Measurements from ENCODE around the gene SF3A1. TPM values are rescaled to one million over a fixed set of nuclear protein-coding genes. Genes with fewer than 3 reads are reported as not detected.

Gene SF3A1
- total RNA-seq, 1 experiment from 2014 or later = 230 TPM

GRCh38 chr22:30399718-30400117 lies 43.0 kb upstream of the SF3A1 start:
- no peaks in the 10 kb centered on the region for H3K9me2 ChIP-seq (ENCODE audit: insufficient read depth)
- H2AFZ ChIP-seq (ENCODE audit: low read depth, low read length, poor library complexity, severe bottlenecking) = no peak overlapping the region
- TF ChIP-seq EGR1 (IDR thresholded peaks at IDR 0.05; ENCODE audit: low read depth) (no peak), EZH2phosphoT487 (IDR thresholded peaks at IDR 0.05; ENCODE audit: borderline replicate concordance) (no peak), ATF3 (IDR thresholded peaks at IDR 0.05) (no peak), SIN3A (IDR thresholded peaks at IDR 0.05; ENCODE audit: low read depth) (no peak), MAX (IDR thresholded peaks at IDR 0.05) (no peak), CBX3 (IDR thresholded peaks at IDR 0.05; ENCODE audit: low read depth) (no peak), POLR2AphosphoS5 (IDR thresholded peaks at IDR 0.05; ENCODE audit: low read depth, low read length) (no peak), SP1 (IDR thresholded peaks at IDR 0.05; ENCODE audit: low read depth) (no peak), ELF1 (IDR thresholded peaks at IDR 0.05; ENCODE audit: borderline replicate concordance, low read depth) (no peak)
- TF ChIP-seq, protein P1, sequence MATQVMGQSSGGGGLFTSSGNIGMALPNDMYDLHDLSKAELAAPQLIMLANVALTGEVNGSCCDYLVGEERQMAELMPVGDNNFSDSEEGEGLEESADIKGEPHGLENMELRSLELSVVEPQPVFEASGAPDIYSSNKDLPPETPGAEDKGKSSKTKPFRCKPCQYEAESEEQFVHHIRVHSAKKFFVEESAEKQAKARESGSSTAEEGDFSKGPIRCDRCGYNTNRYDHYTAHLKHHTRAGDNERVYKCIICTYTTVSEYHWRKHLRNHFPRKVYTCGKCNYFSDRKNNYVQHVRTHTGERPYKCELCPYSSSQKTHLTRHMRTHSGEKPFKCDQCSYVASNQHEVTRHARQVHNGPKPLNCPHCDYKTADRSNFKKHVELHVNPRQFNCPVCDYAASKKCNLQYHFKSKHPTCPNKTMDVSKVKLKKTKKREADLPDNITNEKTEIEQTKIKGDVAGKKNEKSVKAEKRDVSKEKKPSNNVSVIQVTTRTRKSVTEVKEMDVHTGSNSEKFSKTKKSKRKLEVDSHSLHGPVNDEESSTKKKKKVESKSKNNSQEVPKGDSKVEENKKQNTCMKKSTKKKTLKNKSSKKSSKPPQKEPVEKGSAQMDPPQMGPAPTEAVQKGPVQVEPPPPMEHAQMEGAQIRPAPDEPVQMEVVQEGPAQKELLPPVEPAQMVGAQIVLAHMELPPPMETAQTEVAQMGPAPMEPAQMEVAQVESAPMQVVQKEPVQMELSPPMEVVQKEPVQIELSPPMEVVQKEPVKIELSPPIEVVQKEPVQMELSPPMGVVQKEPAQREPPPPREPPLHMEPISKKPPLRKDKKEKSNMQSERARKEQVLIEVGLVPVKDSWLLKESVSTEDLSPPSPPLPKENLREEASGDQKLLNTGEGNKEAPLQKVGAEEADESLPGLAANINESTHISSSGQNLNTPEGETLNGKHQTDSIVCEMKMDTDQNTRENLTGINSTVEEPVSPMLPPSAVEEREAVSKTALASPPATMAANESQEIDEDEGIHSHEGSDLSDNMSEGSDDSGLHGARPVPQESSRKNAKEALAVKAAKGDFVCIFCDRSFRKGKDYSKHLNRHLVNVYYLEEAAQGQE (IDR thresholded peaks at IDR 0.05; ENCODE audit: low read depth) = no peak
- TF ChIP-seq, protein P2, sequence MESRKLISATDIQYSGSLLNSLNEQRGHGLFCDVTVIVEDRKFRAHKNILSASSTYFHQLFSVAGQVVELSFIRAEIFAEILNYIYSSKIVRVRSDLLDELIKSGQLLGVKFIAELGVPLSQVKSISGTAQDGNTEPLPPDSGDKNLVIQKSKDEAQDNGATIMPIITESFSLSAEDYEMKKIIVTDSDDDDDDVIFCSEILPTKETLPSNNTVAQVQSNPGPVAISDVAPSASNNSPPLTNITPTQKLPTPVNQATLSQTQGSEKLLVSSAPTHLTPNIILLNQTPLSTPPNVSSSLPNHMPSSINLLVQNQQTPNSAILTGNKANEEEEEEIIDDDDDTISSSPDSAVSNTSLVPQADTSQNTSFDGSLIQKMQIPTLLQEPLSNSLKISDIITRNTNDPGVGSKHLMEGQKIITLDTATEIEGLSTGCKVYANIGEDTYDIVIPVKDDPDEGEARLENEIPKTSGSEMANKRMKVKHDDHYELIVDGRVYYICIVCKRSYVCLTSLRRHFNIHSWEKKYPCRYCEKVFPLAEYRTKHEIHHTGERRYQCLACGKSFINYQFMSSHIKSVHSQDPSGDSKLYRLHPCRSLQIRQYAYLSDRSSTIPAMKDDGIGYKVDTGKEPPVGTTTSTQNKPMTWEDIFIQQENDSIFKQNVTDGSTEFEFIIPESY (IDR thresholded peaks at IDR 0.05; ENCODE audit: extremely low read depth, insufficient replicate concordance, low read length) = no peak
- H3K4me3 ChIP-seq (replicated peaks in 1 of 2; ENCODE audit: low read depth in 1 of 2, low read length in 2 of 2) = no peak overlapping the region
- ChIA-PET POLR2A (no interaction called here), RAD21 (ENCODE audit: low non-redundant PET in 1 of 2, low total read pairs in 2 of 2, uncharacterized antibody in 2 of 2, unreplicated experiment in 2 of 2) (no interaction called here), CTCF (interaction anchor here (2.2 kb wide), 1 partner anchor 12 kb away, joined by 6 read pairs; the partner anchor contains the start of gene RNF215)
- peaks cover 49% of the 10 kb centered on the region for H3K79me2 ChIP-seq (ENCODE audit: insufficient read depth, low read length)
- H3K9ac ChIP-seq (ENCODE audit: low read length) = no peak overlapping the region
- no peaks in the 10 kb centered on the region for H3K27me3 ChIP-seq (ENCODE audit: insufficient read depth, low read length)
- no TSS peak for BruUV-seq (replicated peaks)
- H3K4me1 ChIP-seq (ENCODE audit: control insufficient read depth in 1 of 2, insufficient read depth in 2 of 2, low read length in 2 of 2) = peaks cover 19 to 45% of the 10 kb centered on the region in 2 experiments; a peak in 3 of 4 replicates
- no peak for ATAC-seq
- H3K27ac ChIP-seq (ENCODE audit: low read depth, low read length) = no peak overlapping the region
- no peaks in the 10 kb centered on the region for H3K9me3 ChIP-seq (ENCODE audit: control insufficient read depth in 1 of 2, insufficient read depth in 1 of 2, low read depth in 1 of 2, low read length in 2 of 2)
- no peak overlapping the region for H3K4me2 ChIP-seq (ENCODE audit: low read length)
- H3K36me3 ChIP-seq (ENCODE audit: control insufficient read depth in 1 of 2, insufficient read depth in 2 of 2, low read length in 2 of 2) = peaks cover 0 to 19% of the 10 kb centered on the region in 2 experiments; a peak in 2 of 4 replicates
- intact Hi-C loops (cut with micrococcal nuclease) = no loop called here
- no peak for DNase-seq (ENCODE audit: low read depth, low spot score)
- no peaks in the 10 kb centered on the region for H4K20me1 ChIP-seq (ENCODE audit: insufficient read depth)
